ENCODE data around the gene GATA5.

- TF ChIP-seq EZH2 (IDR thresholded peaks at IDR 0.05) (no peak), POLR2AphosphoS5 (IDR thresholded peaks at IDR 0.05; ENCODE audit: borderline replicate concordance, low read depth, low read length) (no peak)
Measured at GRCh38 chr20:62420846-62421715, 54.7 kb downstream of the GATA5 start.
